DND-41 (cell line): ENCODE measurements around the gene CPM.

Experiments
- CTCF ChIP-seq: IDR thresholded peaks from 2 replicates; pipeline ENCODE4 v1.5.1; 2012; ENCODE audit warnings: borderline replicate concordance, low read length, moderate library complexity, mild to moderate bottlenecking; ENCODE audit not compliant: poor library complexity, severe bottlenecking; ENCODE audit errors: extremely low read depth
- EZH2 ChIP-seq: IDR thresholded peaks from 3 replicates; pipeline ENCODE4 v1.6.1; 2012; ENCODE audit warnings: borderline replicate concordance, low read depth, mild to moderate bottlenecking, moderate library complexity, low read length, inconsistent platforms; ENCODE audit not compliant: severe bottlenecking

- TF ChIP-seq CTCF (no peak), EZH2 (no peak)
Measured at GRCh38 chr12:68901551-68901950, 31.4 kb downstream of the CPM start.
